ENCODE results near the gene TMEM35B. TPM values are rescaled to one million over a fixed set of nuclear protein-coding genes. Genes with fewer than 3 reads are reported as not detected.

Gene TMEM35B
- total RNA-seq, 2 experiments from 2014 or later, result 0.85 to 2.3 TPM

DNA sequence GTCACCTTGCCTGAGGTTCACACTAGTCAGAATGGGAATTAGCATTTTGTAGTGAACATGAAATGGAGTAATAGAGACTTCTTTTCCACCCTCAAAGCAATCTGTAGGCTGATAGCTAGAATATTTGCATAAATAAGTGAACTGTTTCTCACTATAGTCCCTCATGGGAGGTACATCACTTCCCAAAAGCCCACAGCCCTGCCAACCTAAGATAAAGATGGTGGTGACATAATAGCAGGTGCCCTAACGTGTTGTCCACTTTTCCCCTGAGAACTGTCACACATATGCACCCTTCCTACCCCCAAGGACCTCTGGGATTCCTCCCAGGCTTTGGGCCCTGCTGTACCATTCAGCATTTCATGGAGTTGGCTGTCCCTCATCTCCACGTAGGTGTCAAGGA, 4.4 kb downstream of the TMEM35B start:
- no peak overlapping the region for H3K4me3 ChIP-seq (ENCODE audit: low read length)
- Mint-ChIP-seq H3K4me1 (ENCODE audit: low read depth) (peaks cover 46% of the 10 kb centered on the region), H3K27me3 (no peaks in the 10 kb centered on the region), H3K36me3 (ENCODE audit: low read depth) (peaks cover 49% of the 10 kb centered on the region), H3K27ac (peak overlapping the region; percentile 53), H3K9me3 (no peaks in the 10 kb centered on the region), H3K4me3 (no peak overlapping the region)
- DNase-seq, result no peak
- H3K36me3 ChIP-seq (ENCODE audit: insufficient read depth, low read length), result peaks cover 15% of the 10 kb centered on the region
- no peaks in the 10 kb centered on the region for H3K27me3 ChIP-seq (ENCODE audit: control insufficient read depth in 1 of 2, insufficient read depth in 2 of 2, low read length in 2 of 2)
- peaks cover 0 to 10% of the 10 kb centered on the region in 2 experiments for H3K9me3 ChIP-seq (ENCODE audit: control insufficient read depth in 1 of 2, insufficient read depth in 1 of 2, low read length in 2 of 2)
- no peak overlapping the region for H3K27ac ChIP-seq (ENCODE audit: low read depth in 1 of 2, low read length in 2 of 2)
- TF ChIP-seq, protein P1, sequence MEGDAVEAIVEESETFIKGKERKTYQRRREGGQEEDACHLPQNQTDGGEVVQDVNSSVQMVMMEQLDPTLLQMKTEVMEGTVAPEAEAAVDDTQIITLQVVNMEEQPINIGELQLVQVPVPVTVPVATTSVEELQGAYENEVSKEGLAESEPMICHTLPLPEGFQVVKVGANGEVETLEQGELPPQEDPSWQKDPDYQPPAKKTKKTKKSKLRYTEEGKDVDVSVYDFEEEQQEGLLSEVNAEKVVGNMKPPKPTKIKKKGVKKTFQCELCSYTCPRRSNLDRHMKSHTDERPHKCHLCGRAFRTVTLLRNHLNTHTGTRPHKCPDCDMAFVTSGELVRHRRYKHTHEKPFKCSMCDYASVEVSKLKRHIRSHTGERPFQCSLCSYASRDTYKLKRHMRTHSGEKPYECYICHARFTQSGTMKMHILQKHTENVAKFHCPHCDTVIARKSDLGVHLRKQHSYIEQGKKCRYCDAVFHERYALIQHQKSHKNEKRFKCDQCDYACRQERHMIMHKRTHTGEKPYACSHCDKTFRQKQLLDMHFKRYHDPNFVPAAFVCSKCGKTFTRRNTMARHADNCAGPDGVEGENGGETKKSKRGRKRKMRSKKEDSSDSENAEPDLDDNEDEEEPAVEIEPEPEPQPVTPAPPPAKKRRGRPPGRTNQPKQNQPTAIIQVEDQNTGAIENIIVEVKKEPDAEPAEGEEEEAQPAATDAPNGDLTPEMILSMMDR (IDR thresholded peaks at IDR 0.05), result no peak
- peaks cover 32% of the 10 kb centered on the region for H3K4me1 ChIP-seq (ENCODE audit: insufficient read depth, low read length)
- intact Hi-C loops (cut with DNase I, micrococcal nuclease), result loop anchor here in 1 of 2 experiments (5.0 to 10.0 kb wide), 3 partner anchors 97 to 194 kb away; partner anchors contain the start of gene ZMYM1
- CTCF ChIA-PET, result no interaction called here
- no peak for ATAC-seq (ENCODE audit: poor library complexity)
- POLR2A ChIA-PET, result no interaction called here

DNA sequence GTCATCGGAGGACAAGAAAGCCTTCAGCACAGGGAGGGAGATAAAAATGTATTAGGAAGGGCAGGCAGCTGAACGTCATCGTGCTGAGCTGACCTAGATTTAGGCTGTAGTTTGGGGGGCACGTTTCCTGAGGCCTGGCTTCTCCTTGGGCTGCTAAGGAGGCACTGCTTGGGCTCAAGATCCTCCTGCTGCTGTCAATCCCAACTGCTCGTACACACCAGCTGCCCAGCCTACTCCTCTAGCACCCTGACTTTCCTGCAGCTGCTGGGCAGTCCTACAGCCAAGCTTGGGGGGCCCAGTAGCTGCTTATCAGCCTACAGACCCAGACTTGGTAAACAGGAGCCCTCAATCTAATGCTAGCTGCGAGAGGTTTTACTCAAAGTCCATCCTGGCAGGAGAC, 6.2 kb downstream of the TMEM35B start:
- Mint-ChIP-seq H3K4me1 (ENCODE audit: low read depth) (peaks cover 34% of the 10 kb centered on the region), H3K4me3 (no peak overlapping the region), H3K27me3 (no peaks in the 10 kb centered on the region), H3K9me3 (no peaks in the 10 kb centered on the region), H3K36me3 (ENCODE audit: low read depth) (peaks cover 52% of the 10 kb centered on the region), H3K27ac (peak overlapping the region; percentile 49)
- DNase-seq (no peak), ATAC-seq (ENCODE audit: poor library complexity) (no peak)
- H3K27ac ChIP-seq (ENCODE audit: low read depth in 1 of 2, low read length in 2 of 2), result no peak overlapping the region
- intact Hi-C loops (cut with DNase I, micrococcal nuclease), result no loop called here
- H3K9me3 ChIP-seq (ENCODE audit: control insufficient read depth in 1 of 2, insufficient read depth in 1 of 2, low read length in 2 of 2), result peaks cover 0 to 10% of the 10 kb centered on the region in 2 experiments
- H3K36me3 ChIP-seq (ENCODE audit: insufficient read depth, low read length), result peaks cover 15% of the 10 kb centered on the region
- H3K27me3 ChIP-seq (ENCODE audit: control insufficient read depth in 1 of 2, insufficient read depth in 2 of 2, low read length in 2 of 2), result no peaks in the 10 kb centered on the region
- peaks cover 20% of the 10 kb centered on the region for H3K4me1 ChIP-seq (ENCODE audit: insufficient read depth, low read length)
- H3K4me3 ChIP-seq (ENCODE audit: low read length), result no peak overlapping the region
- ChIA-PET POLR2A (no interaction called here), CTCF (no interaction called here)
- TF ChIP-seq, protein P1 (IDR thresholded peaks at IDR 0.05), result no peak

DNA sequence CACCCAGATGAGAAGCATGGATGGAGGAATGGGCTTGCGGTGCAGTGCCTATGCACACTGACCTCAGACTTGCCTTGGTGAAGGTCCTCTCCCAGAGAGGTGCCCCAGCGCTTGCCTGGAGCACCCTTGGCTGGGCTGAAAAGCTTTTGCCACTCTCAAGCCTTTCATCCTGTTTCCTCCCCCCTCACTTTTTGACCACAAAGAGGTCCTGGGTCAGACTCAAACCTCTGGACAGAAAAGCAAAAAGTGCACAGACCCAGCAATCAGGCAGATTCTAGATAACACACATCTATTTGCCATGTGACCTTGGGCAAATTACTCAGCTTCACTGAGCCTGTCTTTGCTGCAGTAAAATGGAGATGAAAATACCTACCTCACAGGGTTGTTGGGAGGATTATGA, 7.3 kb downstream of the TMEM35B start:
- Mint-ChIP-seq H3K27ac (peak overlapping the region; percentile 49), H3K36me3 (ENCODE audit: low read depth) (peaks cover 47% of the 10 kb centered on the region), H3K4me3 (no peak overlapping the region), H3K4me1 (ENCODE audit: low read depth) (peaks cover 24% of the 10 kb centered on the region), H3K27me3 (no peaks in the 10 kb centered on the region), H3K9me3 (no peaks in the 10 kb centered on the region)
- Histone ChIP-seq H3K27ac (ENCODE audit: low read depth in 1 of 2, low read length in 2 of 2) (no peak overlapping the region), H3K4me3 (ENCODE audit: low read length) (no peak overlapping the region), H3K36me3 (ENCODE audit: insufficient read depth, low read length) (peaks cover 15% of the 10 kb centered on the region), H3K9me3 (ENCODE audit: control insufficient read depth in 1 of 2, insufficient read depth in 1 of 2, low read length in 2 of 2) (peaks cover 0 to 10% of the 10 kb centered on the region in 2 experiments), H3K4me1 (ENCODE audit: insufficient read depth, low read length) (peaks cover 10% of the 10 kb centered on the region), H3K27me3 (ENCODE audit: control insufficient read depth in 1 of 2, insufficient read depth in 2 of 2, low read length in 2 of 2) (no peaks in the 10 kb centered on the region)
- POLR2A ChIA-PET, result no interaction called here
- intact Hi-C loops (cut with DNase I, micrococcal nuclease), result no loop called here
- CTCF ChIA-PET, result no interaction called here
- no peak for DNase-seq
- no peak for ATAC-seq (ENCODE audit: poor library complexity)
- TF ChIP-seq, protein P1 (IDR thresholded peaks at IDR 0.05), result no peak
